Measurements from ENCODE around the gene LAMC2.

LAMC2 gene

DNA sequence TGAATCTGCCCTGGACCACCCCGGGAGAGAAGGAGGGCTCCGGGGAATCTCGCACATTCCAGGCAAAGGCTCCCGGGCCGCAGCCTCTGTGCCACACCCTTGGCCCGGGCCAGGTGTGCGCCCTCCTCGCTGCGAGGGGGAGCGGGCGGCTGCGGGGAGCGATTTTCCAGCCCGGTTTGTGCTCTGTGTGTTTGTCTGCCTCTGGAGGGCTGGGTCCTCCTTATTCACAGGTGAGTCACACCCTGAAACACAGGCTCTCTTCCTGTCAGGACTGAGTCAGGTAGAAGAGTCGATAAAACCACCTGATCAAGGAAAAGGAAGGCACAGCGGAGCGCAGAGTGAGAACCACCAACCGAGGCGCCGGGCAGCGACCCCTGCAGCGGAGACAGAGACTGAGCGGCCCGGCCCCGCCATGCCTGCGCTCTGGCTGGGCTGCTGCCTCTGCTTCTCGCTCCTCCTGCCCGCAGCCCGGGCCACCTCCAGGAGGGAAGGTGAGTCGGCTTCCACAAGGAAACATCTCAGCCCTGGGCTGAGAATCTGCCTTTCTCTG is at the start of gene LAMC2:
TSS of gene LAMC2 (plus strand) at position 324 of the 550 bp plus-strand sequence. CDS start at position 413, 89 bp downstream.
- TF ChIP-seq, protein P1, sequence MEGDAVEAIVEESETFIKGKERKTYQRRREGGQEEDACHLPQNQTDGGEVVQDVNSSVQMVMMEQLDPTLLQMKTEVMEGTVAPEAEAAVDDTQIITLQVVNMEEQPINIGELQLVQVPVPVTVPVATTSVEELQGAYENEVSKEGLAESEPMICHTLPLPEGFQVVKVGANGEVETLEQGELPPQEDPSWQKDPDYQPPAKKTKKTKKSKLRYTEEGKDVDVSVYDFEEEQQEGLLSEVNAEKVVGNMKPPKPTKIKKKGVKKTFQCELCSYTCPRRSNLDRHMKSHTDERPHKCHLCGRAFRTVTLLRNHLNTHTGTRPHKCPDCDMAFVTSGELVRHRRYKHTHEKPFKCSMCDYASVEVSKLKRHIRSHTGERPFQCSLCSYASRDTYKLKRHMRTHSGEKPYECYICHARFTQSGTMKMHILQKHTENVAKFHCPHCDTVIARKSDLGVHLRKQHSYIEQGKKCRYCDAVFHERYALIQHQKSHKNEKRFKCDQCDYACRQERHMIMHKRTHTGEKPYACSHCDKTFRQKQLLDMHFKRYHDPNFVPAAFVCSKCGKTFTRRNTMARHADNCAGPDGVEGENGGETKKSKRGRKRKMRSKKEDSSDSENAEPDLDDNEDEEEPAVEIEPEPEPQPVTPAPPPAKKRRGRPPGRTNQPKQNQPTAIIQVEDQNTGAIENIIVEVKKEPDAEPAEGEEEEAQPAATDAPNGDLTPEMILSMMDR (IDR thresholded peaks at IDR 0.05; ENCODE audit: low read depth, low read length): no peak
- H3K4me3 ChIP-seq (replicated peaks in 1 of 2; ENCODE audit: low read depth in 2 of 2, low read length in 2 of 2): no peak within 1 kb of the TSS
- peak; percentile 25 to 72 for DNase-seq (ENCODE audit: low read depth in 2 of 2)

DNA sequence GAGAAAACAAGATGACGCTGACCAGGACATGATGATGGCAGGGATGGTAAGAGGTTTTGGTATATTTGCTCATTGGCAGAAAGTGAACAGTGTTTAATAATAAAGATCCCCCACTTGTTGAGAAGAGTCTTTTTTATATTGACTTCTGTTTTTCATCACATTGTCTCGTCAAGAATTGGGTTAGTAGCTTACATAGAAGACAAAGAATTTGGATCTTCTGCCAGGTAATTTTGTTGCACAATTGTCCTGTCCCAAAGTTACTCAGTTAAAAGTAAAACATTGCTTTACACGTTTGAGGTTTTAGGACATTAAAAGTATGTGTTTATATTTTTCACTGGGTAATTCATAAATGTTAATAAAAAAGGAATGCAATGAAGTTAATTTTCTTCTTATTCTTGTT is 48.3 kb upstream of the LAMC2 start:
- TF ChIP-seq, protein P1 (IDR thresholded peaks at IDR 0.05; ENCODE audit: low read depth, low read length): no peak
- peak; percentile 48 to 82 for DNase-seq (ENCODE audit: low read depth in 2 of 2)
- H3K4me3 ChIP-seq (replicated peaks in 1 of 2; ENCODE audit: low read depth in 2 of 2, low read length in 2 of 2): no peak overlapping the region

GRCh38 chr1:183138301-183138700 is 47.8 kb upstream of the LAMC2 start:
- TF ChIP-seq, protein P1 (IDR thresholded peaks at IDR 0.05; ENCODE audit: low read depth, low read length): no peak
- no peak overlapping the region for H3K4me3 ChIP-seq (replicated peaks in 1 of 2; ENCODE audit: low read depth in 2 of 2, low read length in 2 of 2)
- no peak for DNase-seq (ENCODE audit: low read depth in 2 of 2)

- no peak overlapping the region for H3K4me3 ChIP-seq (replicated peaks in 1 of 2; ENCODE audit: low read depth in 2 of 2, low read length in 2 of 2)
- TF ChIP-seq, protein P1 (IDR thresholded peaks at IDR 0.05; ENCODE audit: low read depth, low read length): no peak
- peak; percentile 61 to 89 for DNase-seq (ENCODE audit: low read depth in 2 of 2)
Measured at GRCh38 chr1:183139281-183139942, 46.7 kb upstream of the LAMC2 start.

DNA sequence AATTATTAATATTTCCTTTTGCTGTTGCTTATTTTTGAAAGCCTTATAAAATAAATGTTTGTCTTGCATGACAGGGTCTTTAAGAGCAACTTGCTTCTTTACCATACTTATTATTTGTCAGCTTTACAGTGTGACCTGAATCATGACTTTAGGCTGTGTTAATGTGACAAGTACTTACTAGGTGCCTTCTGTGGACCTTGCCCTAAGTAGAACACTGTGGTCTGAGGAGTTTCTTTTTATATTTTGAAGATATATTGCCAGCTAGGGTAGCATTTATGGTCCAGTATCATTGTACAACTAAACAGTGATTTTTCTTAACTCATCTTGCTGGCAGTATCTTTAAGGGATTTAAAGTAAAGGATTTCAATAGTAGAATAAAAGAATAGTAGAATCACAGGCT is 45.4 kb upstream of the LAMC2 start:
- TF ChIP-seq, protein P1 (IDR thresholded peaks at IDR 0.05; ENCODE audit: low read depth, low read length): no peak
- no peak for DNase-seq (ENCODE audit: low read depth in 2 of 2)
- H3K4me3 ChIP-seq (replicated peaks in 1 of 2; ENCODE audit: low read depth in 2 of 2, low read length in 2 of 2): no peak overlapping the region

DNA sequence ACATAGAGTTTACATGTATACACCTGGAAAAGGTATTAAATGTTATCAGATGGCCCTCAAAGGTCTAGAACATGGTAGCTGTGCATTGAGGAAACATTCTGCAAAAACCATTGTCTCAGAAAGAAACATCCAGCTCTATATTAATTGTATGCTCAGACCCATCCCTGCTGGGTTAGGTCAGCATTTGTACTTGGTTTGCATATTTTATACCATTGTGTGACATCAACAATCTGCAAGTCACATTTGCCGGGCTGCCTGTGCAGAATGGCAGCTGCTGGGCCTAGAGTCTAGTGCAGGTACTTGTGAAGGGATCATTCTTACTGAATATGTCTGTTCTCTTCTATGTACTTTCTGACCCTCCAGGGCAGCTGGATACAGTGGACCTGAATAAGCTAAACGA is 43.9 kb upstream of the LAMC2 start:
- TF ChIP-seq, protein P1 (IDR thresholded peaks at IDR 0.05; ENCODE audit: low read depth, low read length): no peak
- H3K4me3 ChIP-seq (replicated peaks in 1 of 2; ENCODE audit: low read depth in 2 of 2, low read length in 2 of 2): no peak overlapping the region
- no peak for DNase-seq (ENCODE audit: low read depth in 2 of 2)

Measured in cardiac fibroblast (primary cell).